Hepatocyte (in vitro differentiated cells): Measurements from ENCODE around the gene TSR3. TPM values are rescaled to one million over a fixed set of nuclear protein-coding genes. Genes with fewer than 3 reads are reported as not detected.

Experiments
- DNase-seq: peaks from one replicate; pipeline ENCODE4 v3.0.0-alpha.2; 2016; ENCODE audit warnings: low spot score
- H2AFZ ChIP-seq: fragments of 200-600 bp; sonication (generic); 2 replicates; pipeline ENCODE4 v1.6.0; 2016; ENCODE audit warnings: antibody characterized with exemption, mild to moderate bottlenecking
- H3K27ac ChIP-seq: fragments of 200-600 bp; sonication (generic); 2 replicates; pipeline ENCODE4 v1.5.1; 2016; ENCODE audit warnings: mild to moderate bottlenecking
- H3K27me3 ChIP-seq: fragments of 200-600 bp; sonication (generic); 2 replicates; pipeline ENCODE4 v1.6.1; 2016
- H3K36me3 ChIP-seq: fragments of 200-600 bp; sonication (generic); replicated peaks from 2 replicates; pipeline ENCODE4 v1.5.1; 2016; ENCODE audit warnings: low read depth; ENCODE audit not compliant: insufficient read depth
- H3K4me1 ChIP-seq: fragments of 200-600 bp; sonication (generic); 2 replicates; pipeline ENCODE4 v1.5.1; 2016; ENCODE audit warnings: mild to moderate bottlenecking, moderate library complexity; ENCODE audit not compliant: insufficient read depth
- H3K4me2 ChIP-seq: fragments of 200-600 bp; sonication (generic); 2 replicates; pipeline ENCODE4 v1.6.0; 2016
- H3K4me3 ChIP-seq: fragments of 200-600 bp; sonication (generic); 2 replicates; pipeline ENCODE4 v1.5.1; 2016; ENCODE audit warnings: mild to moderate bottlenecking
- H3K79me2 ChIP-seq: fragments of 200-600 bp; sonication (generic); 2 replicates; pipeline ENCODE4 v1.6.0; 2017; ENCODE audit warnings: mild to moderate bottlenecking
- H3K9me2 ChIP-seq: fragments of 200-600 bp; sonication (generic); replicated peaks from 2 replicates; pipeline ENCODE4 v1.6.0; 2017; ENCODE audit warnings: mild to moderate bottlenecking; ENCODE audit not compliant: insufficient read depth
- H3K9me3 ChIP-seq: fragments of 200-600 bp; sonication (generic); 2 replicates; pipeline ENCODE4 v1.5.1; 2016; ENCODE audit warnings: low read depth, mild to moderate bottlenecking
- H4K20me1 ChIP-seq: fragments of 200-600 bp; sonication (generic); 2 replicates; pipeline ENCODE4 v1.6.0; 2016; ENCODE audit warnings: mild to moderate bottlenecking; ENCODE audit not compliant: insufficient read depth, poor library complexity, severe bottlenecking
- CTCF ChIP-seq: fragments of 200-600 bp; sonication (generic); IDR thresholded peaks from 2 replicates; pipeline ENCODE4 v1.5.1; 2016; ENCODE audit warnings: antibody characterized with exemption, mild to moderate bottlenecking; ENCODE audit not compliant: poor library complexity
- EZH2 ChIP-seq: fragments of 200-600 bp; sonication (generic); IDR thresholded peaks from 2 replicates; pipeline ENCODE4 v1.6.1; 2016; ENCODE audit warnings: antibody characterized with exemption, mild to moderate bottlenecking, borderline replicate concordance
- EZH2phosphoT487 ChIP-seq: fragments of 200-600 bp; sonication (generic); IDR thresholded peaks from one replicate; pipeline ENCODE4 v1.6.1; 2018; ENCODE audit warnings: antibody characterized with exemption, mild to moderate bottlenecking, low read depth, moderate library complexity; ENCODE audit not compliant: unreplicated experiment, severe bottlenecking
- WGBS: methylation state at CpG from one replicate; pipeline ENCODE4 v1.1.6; 2016; ENCODE audit warnings: low lambda C conversion rate; ENCODE audit errors: missing lambda C conversion rate; 5-methylcytosine and 5-hydroxymethylcytosine counted together
- polyA plus RNA-seq: library from polyadenylated mRNA; unstranded; fragments of >200 nt; fragmentation: Nextera tagmentation; extraction: Ambion mirVana; gene quantifications from 2 replicates; pipeline ENCODE4 v1.2.1, GENCODE V29; 2016
- total RNA-seq: library from RNA; depleted of rRNA; stranded (reverse); fragments of >200 nt; gene quantifications from 2 replicates; pipeline ENCODE4 v1.2.3, GENCODE V29; 2014

Gene TSR3
- total and polyA plus RNA-seq, 2 experiments from 2014 or later = 73.0 to 137 TPM

- peaks cover 7% of the 10 kb centered on the region for H3K4me1 ChIP-seq
- no peak overlapping the region for H3K4me2 ChIP-seq
- no peaks in the 10 kb centered on the region for H3K9me2 ChIP-seq
- H3K27me3 ChIP-seq = no peaks in the 10 kb centered on the region
- no peak for DNase-seq
- H3K36me3 ChIP-seq = no peaks in the 10 kb centered on the region
- 95% methylated on average over 17 of the region's 19 CpGs for WGBS
- no peak overlapping the region for H3K4me3 ChIP-seq
- no peak overlapping the region for H3K27ac ChIP-seq
- H3K9me3 ChIP-seq = no peaks in the 10 kb centered on the region
- peaks cover 20% of the 10 kb centered on the region for H4K20me1 ChIP-seq
- H3K79me2 ChIP-seq = no peaks in the 10 kb centered on the region
- H2AFZ ChIP-seq = no peak overlapping the region
- TF ChIP-seq EZH2phosphoT487 = no peak
- no peak for TF ChIP-seq EZH2
- TF ChIP-seq CTCF = no peak
These were observed 24.2 kb upstream of the TSR3 start for GRCh38 chr16:1375741-1376410.

- H4K20me1 ChIP-seq = peaks cover 20% of the 10 kb centered on the region
- no peak overlapping the region for H3K4me3 ChIP-seq
- TF ChIP-seq EZH2phosphoT487 = no peak
- no peak for TF ChIP-seq EZH2
- no peak for TF ChIP-seq CTCF
- H3K36me3 ChIP-seq = no peaks in the 10 kb centered on the region
- no peak overlapping the region for H2AFZ ChIP-seq
- no peak for DNase-seq
- no peak overlapping the region for H3K4me2 ChIP-seq
- H3K9me2 ChIP-seq = no peaks in the 10 kb centered on the region
- H3K27me3 ChIP-seq = no peaks in the 10 kb centered on the region
- peaks cover 7% of the 10 kb centered on the region for H3K4me1 ChIP-seq
- H3K9me3 ChIP-seq = no peaks in the 10 kb centered on the region
- H3K27ac ChIP-seq = no peak overlapping the region
- WGBS = 96% methylated on average over 21 of the region's 24 CpGs
- H3K79me2 ChIP-seq = no peaks in the 10 kb centered on the region
These were observed 23.6 kb upstream of the TSR3 start for GRCh38 chr16:1375298-1375640.

- Histone ChIP-seq H3K4me1 (peaks cover 7% of the 10 kb centered on the region), H3K27me3 (no peaks in the 10 kb centered on the region), H3K9me2 (no peaks in the 10 kb centered on the region), H3K4me2 (no peak overlapping the region), H3K9me3 (no peaks in the 10 kb centered on the region), H3K27ac (no peak overlapping the region), H3K79me2 (no peaks in the 10 kb centered on the region), H2AFZ (no peak overlapping the region), H4K20me1 (peaks cover 20% of the 10 kb centered on the region), H3K36me3 (no peaks in the 10 kb centered on the region), H3K4me3 (no peak overlapping the region)
- no peak for DNase-seq
- no peak for TF ChIP-seq EZH2phosphoT487
- TF ChIP-seq CTCF = no peak
- TF ChIP-seq EZH2 = no peak
- 95% methylated on average over 37 of the region's 46 CpGs for WGBS
These were observed 23.0 kb upstream of the TSR3 start for GRCh38 chr16:1374418-1375297.
